ENCODE data around the gene SLC35C1. TPM values are rescaled to one million over a fixed set of nuclear protein-coding genes. Genes with fewer than 3 reads are reported as not detected.

The SLC35C1 gene
- total and polyA plus RNA-seq, 2 of the 13 experiments (the other 11 are each of a cell fraction or from before 2014, with no cell fraction given), result 2.9 to 7.0 TPM

GRCh38 chr11:45757672-45758071 lies 47.3 kb upstream of the SLC35C1 start:
- Histone ChIP-seq H4K20me1 (ENCODE audit: insufficient read depth, low read length) (no peaks in the 10 kb centered on the region), H3K27me3 (ENCODE audit: control insufficient read depth in 1 of 2, insufficient read depth in 2 of 2, low read length in 2 of 2) (peaks cover 3 to 21% of the 10 kb centered on the region in 2 experiments; a peak in 3 of 5 replicates), H3K27ac (ENCODE audit: extremely low read length, insufficient read depth, low read length) (no peak overlapping the region), H3K9ac (ENCODE audit: insufficient read depth, low read depth, low read length) (no peak overlapping the region), H2AFZ (ENCODE audit: low read length) (no peak overlapping the region), H3K4me2 (ENCODE audit: low read depth, low read length) (no peak overlapping the region), H3K4me3 (replicated peaks in 1 of 3; ENCODE audit: insufficient read depth in 1 of 3, low read depth in 2 of 3, low read length in 3 of 3) (no peak overlapping the region), H3K9me3 (ENCODE audit: low read length) (no peaks in the 10 kb centered on the region), H3K36me3 (replicated peaks in 1 of 2; ENCODE audit: control insufficient read depth in 1 of 2, insufficient read depth in 2 of 2, low read length in 2 of 2) (no peaks in the 10 kb centered on the region), H3K4me1 (ENCODE audit: insufficient read depth, low read length) (no peaks in the 10 kb centered on the region), H3K79me2 (ENCODE audit: insufficient read depth, low read length) (no peaks in the 10 kb centered on the region)
- no TSS peak for BruUV-seq (replicated peaks)
- ChIA-PET CTCF (ENCODE audit: low intra/inter-chr PET ratio, low total read pairs) (no interaction called here), POLR2A (no interaction called here)
- intact Hi-C loops (cut with micrococcal nuclease; ENCODE audit: unreplicated experiment) (no loop called here), in situ Hi-C loops (cut with HindIII; ENCODE audit: extremely low pct_ligation_motif_present, low pct_unique_long_range_greater_than_20kb) (no loop called here)
- 9% methylated on average over 7 of the region's 7 CpGs for WGBS (ENCODE audit: low lambda C conversion rate)
- TF ChIP-seq ZNF326 (CRISPR knock-in tag; IDR thresholded peaks at IDR 0.05; ENCODE audit: borderline replicate concordance), result no peak
- TF ChIP-seq CCAR2 (optimal IDR thresholded peaks at IDR 0.05; ENCODE audit: low read depth, low read length), result no peak
- TF ChIP-seq NFE2L1 (CRISPR knock-in tag; IDR thresholded peaks at IDR 0.05; ENCODE audit: borderline replicate concordance), result no peak
- no peak for TF ChIP-seq MTA3 (CRISPR knock-in tag; IDR thresholded peaks at IDR 0.05)
- no peak for TF ChIP-seq ZNF343 (CRISPR knock-in tag; IDR thresholded peaks at IDR 0.05)
- TF ChIP-seq ZNF724P (CRISPR knock-in tag; IDR thresholded peaks at IDR 0.05; ENCODE audit: borderline replicate concordance), result no peak
- no peak for TF ChIP-seq ZNF235 (CRISPR knock-in tag; IDR thresholded peaks at IDR 0.05; ENCODE audit: borderline replicate concordance)
- TF ChIP-seq NR2F2 (IDR thresholded peaks at IDR 0.05; ENCODE audit: borderline replicate concordance, low read depth), result no peak
- TF ChIP-seq NR2F6 (IDR thresholded peaks at IDR 0.05), result no peak
- TF ChIP-seq NR2F6 (CRISPR knock-in tag; IDR thresholded peaks at IDR 0.05), result no peak
- TF ChIP-seq, protein P1, sequence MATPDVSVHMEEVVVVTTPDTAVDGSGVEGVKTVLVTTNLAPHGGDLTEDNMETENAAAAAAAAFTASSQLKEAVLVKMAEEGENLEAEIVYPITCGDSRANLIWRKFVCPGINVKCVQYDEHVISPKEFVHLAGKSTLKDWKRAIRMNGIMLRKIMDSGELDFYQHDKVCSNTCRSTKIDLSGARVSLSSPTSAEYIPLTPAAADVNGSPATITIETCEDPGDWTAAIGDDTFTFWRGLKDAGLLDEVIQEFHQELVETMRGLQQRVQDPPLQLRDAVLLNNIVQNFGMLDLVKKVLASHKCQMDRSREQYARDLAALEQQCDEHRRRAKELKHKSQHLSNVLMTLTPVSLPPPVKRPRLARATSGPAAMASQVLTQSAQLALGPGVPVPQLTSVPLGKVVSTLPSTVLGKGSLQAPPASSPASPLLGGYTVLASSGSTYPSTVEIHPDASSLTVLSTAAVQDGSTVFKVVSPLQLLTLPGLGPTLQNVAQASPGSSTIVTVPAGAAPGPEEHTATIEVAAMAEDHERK (CRISPR knock-in tag; IDR thresholded peaks at IDR 0.05; ENCODE audit: low read depth), result no peak
- TF ChIP-seq ZNF234 (CRISPR knock-in tag; conservative IDR thresholded peaks at IDR 0.05), result no peak
- TF ChIP-seq PHF21A (CRISPR knock-in tag; IDR thresholded peaks at IDR 0.05), result no peak
- no peak for TF ChIP-seq ZNF839 (CRISPR knock-in tag; IDR thresholded peaks at IDR 0.05; ENCODE audit: borderline replicate concordance)
- TF ChIP-seq SMAD9 (CRISPR knock-in tag; IDR thresholded peaks at IDR 0.05), result no peak
- TF ChIP-seq HOXA3 (CRISPR knock-in tag; IDR thresholded peaks at IDR 0.05), result no peak
- no peak for TF ChIP-seq PPARG (CRISPR knock-in tag; conservative IDR thresholded peaks at IDR 0.05)
- TF ChIP-seq ATF3 (CRISPR knock-in tag; IDR thresholded peaks at IDR 0.05), result no peak
- TF ChIP-seq AGO2 (optimal IDR thresholded peaks at IDR 0.05; ENCODE audit: low read depth, low read length), result no peak
- DNase-seq (ENCODE audit: low spot score) (no peak), ATAC-seq (no peak), FAIRE-seq (no peak)

All from HepG2 (cell line).